GM19193 (cell line): ENCODE measurements around the gene PHGDH.

Experiments used
- POLR2A ChIP-seq: IDR thresholded peaks from 4 replicates; pipeline ENCODE4 v1.6.1; 2011; ENCODE audit not compliant: insufficient read depth, insufficient read length; ENCODE audit errors: extremely low read depth

PHGDH gene

DNA sequence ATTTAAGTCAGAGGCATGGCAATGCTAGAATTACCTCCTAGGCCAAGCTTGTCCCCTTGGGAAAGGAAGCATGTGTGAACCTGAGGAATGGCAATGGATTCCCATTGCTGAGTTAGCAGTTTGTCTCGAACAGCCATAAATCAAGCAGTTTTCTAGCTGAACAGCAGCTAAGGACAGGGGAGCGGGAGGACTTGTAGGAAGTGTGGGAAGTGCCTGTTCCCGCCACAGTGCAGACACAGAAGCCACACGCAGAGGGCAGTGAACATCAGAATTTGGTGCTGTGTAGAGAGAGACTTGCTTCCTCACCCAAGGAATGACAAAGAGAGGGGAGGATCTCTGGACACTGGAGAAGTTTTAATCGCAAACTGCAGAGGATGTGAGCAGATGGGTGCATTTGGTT, 3.8 kb downstream of the PHGDH start:
- TF ChIP-seq POLR2A, result no peak

DNA sequence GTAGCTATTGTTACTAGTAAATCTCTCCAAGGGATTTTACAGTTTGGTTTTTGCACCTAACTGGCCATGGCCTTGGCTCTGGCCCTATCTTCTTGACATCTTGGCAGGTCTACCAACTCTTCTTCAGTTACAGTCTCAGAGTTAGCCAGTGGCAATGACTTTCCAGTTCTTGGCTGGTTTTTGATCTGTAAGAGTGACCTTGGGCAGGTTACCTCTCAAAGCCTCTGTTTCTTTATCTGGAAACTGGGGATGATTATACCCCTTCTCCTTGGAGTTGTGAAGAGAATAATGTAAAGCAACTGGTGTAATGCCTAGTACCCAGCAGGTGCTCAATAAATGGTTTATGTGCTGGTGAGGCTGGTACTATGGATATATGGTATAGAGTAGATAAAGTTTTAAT, 6.7 kb downstream of the PHGDH start:
- no peak for TF ChIP-seq POLR2A

DNA sequence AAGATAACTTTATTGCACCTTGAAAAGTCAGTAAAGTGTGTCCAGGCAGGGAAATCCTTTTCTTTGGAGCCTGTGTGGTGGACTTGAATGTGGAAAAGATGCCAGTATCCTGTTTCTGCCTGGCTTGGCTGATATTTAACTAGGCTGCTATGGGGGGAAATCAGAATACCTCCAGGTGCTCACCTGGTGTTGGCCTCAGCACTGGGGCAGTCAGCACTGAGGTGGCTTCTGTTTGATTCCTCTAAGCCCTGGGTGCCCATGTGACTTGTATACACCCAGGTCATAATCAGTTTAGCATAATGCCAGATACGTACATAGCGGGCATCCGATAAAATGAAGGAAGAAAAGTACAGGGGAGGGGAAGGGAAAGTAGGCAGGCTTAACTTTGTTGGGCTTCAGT, 7.2 kb downstream of the PHGDH start:
- TF ChIP-seq POLR2A, result no peak

DNA sequence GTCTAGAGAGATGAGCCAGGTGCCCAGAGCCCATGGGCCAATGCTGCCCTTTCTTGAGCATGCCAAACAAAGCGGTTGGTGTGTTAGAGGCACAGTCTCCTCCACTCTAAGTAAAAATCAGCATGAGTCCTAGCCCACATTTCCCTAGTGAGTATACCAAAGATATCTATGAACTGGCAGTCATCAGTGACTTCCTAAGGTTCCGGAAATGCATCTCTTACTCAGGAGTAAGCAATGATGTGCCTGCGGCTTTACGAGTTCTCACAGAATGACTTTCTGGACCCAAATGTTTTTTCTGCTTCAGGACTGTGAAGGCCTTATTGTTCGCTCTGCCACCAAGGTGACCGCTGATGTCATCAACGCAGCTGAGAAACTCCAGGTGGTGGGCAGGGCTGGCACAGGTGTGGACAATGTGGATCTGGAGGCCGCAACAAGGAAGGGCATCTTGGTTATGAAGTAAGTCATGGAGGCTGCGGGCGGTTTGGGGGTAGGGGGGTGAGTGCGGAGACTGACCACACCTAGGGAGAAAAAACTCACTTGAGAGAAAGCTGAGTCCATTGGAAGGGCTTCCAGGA, 9.2 kb downstream of the PHGDH start:
- no peak for TF ChIP-seq POLR2A

DNA sequence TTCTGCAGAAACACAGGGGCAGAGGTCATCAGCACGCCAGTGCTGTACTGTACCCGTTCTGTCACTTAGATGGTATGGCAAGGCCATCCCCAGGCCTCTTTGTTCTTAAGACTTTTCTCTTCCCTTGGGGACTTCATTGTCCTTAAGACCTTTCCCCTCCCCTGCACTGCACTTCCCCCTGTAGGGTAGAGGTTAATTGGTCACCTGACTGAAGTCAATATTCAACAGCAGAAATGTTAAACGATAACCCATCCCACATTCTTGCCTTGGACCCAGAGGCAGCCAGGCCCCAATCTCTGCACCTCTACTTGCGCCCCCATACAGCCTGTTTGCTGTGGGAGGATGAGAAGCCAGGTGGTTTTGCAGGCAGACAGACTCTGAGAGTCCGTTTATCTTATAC, 10.2 kb downstream of the PHGDH start:
- TF ChIP-seq POLR2A, result no peak

DNA sequence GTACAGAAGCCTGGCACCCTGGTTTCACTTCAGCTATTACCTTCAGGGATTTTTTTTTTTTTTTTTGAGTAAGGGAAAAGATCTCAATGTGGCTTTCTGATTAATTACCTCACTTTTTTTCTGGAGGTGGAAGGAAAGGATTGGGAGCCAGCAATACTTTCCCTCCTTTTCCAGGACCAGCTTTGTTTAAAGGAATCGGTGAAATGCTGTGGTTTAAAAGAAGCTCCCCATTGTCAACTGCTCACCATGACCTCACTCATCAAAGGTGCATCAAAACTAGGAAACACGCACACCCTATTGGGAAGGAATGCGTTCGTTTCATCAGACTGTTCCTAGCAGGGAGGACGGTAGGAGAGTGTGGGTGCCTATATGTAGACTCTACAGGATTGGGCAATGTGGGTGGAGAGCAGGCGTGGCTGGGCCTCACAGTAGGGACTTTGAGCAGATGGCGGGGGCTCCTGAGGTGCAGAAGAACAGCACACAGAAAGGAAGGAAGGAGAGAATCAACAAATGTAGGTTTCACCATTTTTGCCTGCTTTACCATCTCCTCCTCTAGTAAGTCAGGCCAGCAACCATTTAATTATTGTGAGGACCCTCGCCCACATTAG, 13.0 kb downstream of the PHGDH start:
- no peak for TF ChIP-seq POLR2A

DNA sequence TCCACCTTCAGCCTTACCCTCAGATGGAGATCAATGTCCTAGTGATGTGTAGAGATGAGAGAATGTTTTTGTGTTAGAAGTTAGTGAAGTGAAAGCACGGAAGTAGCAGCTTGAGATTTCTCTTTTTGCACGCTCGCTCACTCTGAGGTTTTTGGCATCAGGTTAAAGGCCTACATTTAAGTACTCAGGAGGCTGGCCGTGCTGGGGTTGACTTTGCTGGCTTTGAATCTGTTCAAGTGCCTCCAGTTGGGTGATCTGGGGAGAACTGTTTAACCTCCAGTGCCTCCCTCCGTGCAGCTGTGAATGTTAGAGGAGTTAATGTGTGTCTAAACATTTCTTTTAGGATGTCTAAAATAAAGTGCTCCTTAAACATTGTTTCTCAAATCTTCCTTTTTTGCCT, 13.9 kb downstream of the PHGDH start:
- TF ChIP-seq POLR2A, result no peak

DNA sequence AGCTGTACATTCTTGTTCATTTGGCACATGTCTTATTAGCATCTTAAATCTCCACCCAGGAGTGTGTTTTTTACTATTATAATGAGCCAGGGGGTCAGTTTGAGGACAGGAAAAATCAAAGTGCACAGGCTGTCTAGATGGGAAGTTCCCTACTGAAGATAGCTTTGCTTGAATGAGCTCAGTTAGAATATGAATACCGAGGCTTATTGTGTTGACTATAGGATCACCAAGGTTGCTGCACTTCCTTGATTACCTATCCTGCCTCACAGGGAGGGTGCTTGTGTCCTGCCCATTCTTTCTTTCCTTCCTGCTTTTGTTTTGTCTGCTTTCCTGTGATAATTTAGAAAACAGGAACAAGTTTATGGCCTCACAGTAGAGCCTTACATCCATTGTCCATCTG, 16.3 kb downstream of the PHGDH start:
- TF ChIP-seq POLR2A, result no peak

DNA sequence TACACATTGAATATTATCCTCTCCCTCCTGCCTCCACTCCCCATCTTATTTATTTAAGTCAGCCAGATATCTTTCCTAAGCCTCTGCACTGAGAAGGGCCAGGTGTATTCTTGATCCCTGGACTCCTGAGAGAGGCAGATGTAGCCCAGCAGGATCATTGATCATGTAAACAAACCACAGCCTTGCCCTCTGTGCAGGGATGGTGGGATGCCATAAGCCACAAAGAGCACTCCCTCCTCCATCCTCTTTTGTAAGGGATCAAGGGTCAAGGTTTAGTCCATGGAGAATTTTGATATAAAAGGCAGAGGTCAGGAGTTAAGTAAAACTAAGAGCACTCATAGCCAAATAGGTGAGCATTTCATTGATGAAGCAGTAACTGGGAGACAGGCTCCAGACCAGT, 17.3 kb downstream of the PHGDH start:
- no peak for TF ChIP-seq POLR2A

DNA sequence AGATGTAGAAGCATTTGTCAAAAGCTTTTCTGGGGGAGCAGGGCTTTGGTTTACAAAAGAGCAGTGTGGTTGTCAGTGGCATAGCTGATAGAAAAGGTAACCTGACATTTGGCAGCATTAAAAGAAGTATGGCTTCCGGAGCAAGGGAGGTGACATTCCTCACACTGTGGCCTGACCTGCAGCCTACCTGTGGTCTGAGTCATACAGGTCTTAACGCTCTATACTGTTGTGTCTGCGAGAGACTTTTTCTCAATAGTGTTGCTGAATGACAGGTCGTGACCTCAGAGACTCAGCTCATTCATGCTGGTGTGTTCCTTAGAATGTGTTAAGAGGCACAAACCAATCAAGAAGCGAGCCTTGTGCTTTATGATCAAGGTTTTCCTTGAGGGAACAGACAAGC, 19.3 kb downstream of the PHGDH start:
- no peak for TF ChIP-seq POLR2A

DNA sequence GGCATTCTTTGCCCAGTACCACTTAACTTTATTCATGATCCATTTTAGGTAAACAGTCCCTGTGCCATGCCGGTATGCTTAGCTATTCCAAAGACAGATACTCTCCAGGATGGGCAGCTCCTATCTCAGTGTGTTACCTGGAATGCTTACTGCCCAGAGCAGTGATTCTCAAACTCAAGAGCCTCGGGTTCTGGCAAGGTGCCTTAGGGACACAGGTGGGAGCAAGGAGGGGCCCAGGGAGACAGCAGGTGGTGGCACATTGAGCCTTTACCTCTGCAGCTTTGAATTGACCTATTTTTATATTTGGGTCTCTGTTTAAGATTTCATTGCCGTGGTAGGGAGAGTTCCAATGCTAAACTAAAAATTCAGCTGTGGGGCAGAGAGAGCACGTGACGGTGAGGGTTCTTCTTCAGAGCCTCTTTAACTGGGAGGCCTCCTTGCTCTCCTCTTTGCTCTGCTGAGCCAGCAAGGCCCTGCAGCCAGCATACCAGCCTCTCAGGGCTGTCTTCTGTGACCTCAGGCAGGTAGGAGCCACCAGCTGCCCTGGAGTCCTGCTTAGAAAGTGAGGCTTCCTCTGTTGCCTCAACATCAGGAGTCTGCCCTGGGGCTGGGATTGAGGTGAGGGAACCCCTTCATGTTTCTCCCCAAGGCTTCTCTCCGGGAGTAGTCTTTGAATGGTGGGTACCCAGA, 20.2 kb downstream of the PHGDH start:
- no peak for TF ChIP-seq POLR2A

DNA sequence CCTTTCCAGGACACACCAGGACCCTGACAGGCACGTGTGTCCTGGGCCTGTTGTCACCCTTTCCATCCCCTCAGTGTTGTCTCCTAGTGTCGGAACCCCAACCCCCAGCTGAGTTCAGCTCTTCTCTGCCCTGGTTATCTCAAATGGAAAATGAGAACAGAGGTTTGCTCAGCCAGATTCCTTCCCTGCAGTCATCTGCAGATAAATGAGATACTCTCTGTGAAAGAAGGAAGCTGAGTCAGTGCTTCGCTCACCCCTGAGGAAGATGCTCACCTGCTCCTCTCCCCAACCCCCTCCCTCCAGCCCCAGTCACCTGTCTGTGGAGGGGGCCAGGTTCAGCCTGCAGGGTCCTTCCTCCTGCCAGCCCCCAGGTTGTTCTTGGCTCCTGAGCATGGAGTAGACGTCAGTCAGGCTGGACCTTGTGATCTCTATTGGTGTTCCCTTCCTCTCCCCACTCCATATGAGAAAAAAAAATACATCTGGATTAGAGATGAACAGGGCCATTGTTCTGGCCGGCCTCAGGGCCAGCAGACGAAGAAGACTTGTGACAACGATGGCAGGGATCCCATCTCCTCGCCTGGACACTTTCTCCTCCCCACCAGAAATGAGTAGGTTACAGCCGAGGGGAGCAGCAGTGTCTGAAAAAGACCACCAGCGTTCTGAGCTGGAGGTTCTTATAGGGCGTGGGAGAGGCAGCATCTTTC, 20.9 kb downstream of the PHGDH start:
- TF ChIP-seq POLR2A, result no peak

DNA sequence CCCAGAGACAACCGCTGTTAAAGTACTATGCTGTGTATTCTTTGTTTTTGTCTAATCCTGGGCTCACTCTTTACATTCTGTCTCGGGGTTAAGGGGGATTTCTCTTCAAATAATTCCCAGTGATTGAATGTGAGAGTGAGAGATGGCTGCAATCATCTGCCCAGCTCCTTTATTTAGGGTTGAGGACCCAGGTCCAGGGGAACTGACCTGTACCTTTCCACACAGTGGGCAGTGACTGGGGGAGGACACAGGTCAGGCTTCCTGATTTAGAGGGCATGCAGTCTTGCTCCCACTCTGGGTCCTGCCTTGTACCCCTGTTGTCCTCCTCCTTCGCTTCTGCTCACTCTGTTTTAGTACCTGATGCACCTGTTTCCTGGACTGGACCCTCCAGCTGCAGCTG, 22.0 kb downstream of the PHGDH start:
- TF ChIP-seq POLR2A, result no peak

DNA sequence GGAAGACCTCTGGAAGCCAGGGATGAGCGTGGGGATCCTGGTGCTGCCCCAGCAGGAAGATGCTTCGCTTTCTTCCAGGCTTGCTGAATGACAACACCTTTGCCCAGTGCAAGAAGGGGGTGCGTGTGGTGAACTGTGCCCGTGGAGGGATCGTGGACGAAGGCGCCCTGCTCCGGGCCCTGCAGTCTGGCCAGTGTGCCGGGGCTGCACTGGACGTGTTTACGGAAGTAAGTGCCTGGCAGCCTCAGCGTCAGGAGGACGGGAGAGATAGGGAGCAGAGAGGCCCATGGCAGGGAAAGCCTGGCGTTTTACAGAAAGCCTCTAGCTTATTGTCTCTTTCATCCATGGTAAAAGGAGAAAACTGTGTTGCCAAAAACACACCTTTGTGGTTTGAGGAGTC, 23.5 kb downstream of the PHGDH start:
- TF ChIP-seq POLR2A, result no peak

DNA sequence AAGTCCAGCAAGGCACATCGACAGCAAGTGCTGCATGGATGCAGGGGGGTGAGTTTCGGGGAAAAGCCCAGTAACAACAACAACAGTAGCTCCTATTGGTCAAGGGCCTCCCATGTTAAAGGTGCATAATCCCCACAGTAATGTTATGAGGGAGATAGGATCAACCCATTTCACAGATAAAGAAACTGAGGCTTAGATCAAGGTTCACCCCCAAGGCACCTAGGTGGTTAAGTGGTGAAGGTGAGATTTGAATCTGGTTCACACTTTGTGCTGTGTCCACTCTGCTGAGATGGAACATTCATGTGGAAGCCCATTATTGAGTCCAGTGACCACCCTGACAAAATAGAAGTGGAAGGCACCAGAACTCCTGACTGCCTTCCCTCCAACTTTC, 24.9 kb downstream of the PHGDH start:
- TF ChIP-seq POLR2A, result no peak
